HG02571 (cell line): ENCODE results near the gene SCAF11.

Experiments
- ATAC-seq: cut with Tn5 transposase; IDR thresholded peaks from one replicate; pipeline ENCODE4 v1.9.1; 2021; ENCODE audit warnings: mild to moderate bottlenecking, moderate library complexity; ENCODE audit not compliant: unreplicated experiment

Gene SCAF11

DNA sequence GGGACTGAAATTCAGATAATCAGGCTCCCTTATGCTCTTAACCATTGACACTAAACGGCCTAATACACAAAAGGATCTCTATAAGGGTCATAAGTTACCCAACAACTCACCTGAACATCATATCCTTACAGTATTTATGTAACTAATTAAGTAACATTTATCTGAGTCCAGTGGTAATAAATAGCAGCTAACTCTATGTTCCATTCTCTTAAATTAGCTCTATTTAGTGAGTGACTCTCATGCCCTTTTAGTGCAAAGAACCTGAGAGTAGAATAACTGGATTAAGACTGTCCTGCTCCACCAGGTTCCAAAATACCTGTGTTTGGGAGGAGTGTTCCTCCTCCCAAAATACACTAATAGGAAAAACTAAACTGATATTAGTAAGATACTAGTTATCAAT is 9.8 kb downstream of the SCAF11 start:
- no peak for ATAC-seq

DNA sequence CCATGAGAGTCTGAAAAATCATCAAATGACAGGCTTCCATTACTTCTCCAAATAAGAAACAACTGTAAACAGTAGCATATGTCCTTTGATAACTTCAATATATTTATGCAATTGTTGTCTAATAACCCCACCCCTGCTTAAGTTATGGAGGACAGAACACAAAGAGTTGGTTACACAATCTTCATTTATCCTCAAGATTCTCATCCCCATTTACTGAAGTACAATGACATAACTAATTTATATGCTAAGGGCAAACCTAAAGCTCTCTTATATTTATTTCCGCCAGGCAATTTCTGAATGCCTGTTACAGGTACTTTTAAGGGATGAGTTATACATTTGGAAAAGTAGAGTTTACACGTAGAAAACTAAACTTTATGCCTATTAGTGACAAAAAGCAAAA is 12.3 kb downstream of the SCAF11 start:
- ATAC-seq, result no peak

DNA sequence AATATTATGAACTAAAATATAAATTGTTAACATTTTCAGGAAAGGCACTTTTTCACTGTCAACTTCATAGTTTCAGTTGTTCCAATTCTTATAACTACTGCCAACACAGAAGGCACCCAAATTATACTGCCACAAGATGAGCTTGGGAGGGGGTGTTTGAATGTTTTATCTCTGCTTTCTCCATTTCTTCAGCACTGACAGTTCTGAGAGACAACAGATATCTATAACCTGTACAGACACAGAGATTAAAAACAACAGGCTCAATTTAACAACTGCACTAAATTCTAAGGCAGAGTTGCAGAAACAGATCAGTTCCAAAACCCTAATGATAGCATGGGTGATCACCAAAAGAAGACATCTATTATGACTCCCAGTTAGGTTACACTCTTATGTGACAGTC is 12.8 kb downstream of the SCAF11 start:
- ATAC-seq, result no peak

DNA sequence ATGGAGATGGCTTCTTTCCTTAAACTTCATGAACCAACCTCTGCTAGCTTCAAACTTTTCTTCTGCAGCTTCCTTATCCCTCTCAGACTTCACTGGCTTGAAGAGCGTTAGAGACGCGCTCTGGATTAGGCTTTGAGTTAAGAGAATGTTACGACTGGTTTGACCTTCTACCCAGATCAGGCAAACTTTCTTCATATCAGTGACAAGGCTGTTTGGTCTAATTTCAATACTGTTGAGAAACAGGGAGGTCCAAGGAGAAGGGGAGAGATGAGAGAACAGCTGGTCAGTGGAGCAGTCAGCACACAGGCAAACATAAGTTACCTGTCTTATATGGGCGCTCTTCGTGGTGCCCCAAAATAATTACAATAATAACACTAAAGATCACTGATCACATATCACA is 14.9 kb downstream of the SCAF11 start:
- no peak for ATAC-seq

DNA sequence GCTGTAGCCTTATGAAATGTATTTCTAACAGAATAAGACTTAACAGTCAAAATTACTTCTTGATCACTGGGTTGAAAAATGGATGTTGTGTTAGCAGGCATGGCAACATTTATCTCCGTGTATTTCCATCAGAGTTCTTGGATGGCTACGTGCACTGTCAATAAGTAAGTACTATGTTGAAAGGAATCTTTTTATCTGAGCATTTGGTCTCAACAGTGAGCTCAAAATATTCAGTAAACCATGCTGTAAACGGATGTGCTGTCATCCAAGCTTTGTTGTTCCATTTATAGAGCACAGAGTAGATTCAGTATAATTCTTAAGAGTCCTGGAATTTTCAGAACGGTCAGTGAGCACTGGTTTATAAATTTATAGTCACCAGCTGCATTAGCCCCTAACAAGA is 15.5 kb downstream of the SCAF11 start:
- ATAC-seq, result no peak

DNA sequence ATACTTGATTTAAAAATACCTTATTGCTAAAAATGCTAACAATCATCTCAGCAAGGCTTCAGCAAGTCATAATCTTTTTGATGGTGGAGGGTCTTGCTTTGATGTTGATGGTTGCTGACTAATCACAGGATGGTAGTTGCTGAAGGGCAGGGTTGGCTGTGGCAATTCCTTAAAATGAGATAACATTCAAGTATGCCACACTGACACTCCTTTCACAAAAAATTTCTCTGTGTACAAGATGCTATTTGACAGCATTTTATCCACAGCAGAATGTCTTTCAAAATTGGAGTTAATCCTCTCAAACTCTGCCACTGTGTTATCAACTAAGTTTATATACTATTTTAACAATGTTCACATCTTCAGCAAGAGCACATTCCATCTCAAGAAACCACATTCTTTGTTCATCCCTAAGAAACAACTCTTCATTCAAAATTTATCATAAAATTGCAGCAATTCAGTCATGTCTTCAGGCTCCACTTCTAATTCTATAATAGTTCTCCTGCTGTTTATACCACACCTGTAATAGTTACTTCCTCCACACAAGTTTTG is 16.1 kb downstream of the SCAF11 start:
- ATAC-seq, result no peak

DNA sequence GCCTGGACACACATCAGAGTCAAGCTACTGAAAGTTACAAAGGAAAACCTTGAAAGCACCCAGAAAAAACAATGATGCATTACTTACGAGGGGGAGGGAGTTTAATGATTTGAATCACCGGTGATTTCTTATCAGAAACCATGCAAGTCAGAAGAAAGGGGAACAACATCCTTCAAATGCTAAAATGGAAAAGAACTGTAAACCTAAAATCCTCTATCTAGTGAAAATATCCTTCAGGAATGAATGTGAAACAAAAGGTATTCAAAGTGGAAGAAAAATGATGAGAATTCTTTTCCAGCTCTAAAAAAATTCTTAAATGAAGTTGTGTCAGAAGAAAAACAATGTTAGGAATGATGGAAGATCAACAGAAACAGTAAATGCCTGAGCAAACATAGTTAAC is 16.8 kb downstream of the SCAF11 start:
- ATAC-seq, result no peak

DNA sequence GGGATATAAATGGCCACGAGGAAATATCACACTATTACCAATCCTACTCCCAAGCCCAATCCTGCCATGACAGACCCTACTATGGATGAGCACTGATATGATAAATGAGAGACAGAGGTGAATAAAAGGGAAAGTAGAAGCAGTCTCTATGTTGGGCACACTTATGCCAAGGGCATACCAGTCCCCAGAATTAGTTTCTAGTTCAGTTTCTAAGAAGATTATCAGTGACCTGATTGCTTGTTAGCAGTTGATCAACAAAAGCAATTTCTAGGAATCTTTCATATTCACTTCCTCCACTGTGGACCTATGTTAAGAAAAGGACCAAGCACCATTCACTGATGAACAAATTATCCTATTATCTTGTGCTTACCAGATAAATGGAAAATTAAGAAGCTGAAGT is 20.0 kb downstream of the SCAF11 start:
- ATAC-seq, result no peak

DNA sequence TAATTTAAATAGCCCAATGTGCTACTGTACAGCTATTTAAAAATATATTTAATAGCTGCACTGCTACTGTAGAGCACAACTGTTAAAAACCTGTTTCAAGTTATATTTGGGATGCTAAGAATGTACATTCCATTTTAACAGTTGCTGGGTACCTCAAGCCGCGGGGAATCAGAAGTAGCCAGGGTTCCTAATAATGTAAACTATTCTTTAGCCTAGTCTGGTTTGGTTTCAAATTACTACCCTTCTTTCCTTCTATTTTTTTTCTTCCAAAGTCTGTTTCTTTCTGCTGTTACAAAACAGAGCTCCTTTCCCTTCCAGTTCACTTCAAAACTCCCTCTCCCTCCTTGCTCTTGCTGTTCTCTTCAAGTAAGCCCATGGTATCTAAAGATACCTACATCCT is 21.3 kb downstream of the SCAF11 start:
- ATAC-seq, result no peak

DNA sequence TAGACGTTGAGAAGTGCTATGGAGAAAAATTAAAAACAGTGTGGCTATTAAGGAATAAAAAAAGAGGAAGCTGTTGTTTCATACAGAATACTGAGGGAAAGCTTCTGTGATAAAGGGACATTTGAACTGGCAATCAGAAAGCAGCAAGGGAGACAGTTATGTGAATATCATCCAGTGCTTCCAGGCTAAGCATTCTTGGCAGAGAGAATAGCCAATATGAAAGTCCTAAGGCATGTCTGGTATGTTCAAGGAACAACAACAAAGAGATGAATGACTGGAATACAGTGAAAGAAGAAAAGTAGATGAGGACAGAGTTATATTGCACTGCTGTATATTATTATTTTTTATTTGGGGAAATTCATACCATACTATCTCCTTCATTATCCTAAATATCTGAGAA is 23.9 kb downstream of the SCAF11 start:
- no peak for ATAC-seq

DNA sequence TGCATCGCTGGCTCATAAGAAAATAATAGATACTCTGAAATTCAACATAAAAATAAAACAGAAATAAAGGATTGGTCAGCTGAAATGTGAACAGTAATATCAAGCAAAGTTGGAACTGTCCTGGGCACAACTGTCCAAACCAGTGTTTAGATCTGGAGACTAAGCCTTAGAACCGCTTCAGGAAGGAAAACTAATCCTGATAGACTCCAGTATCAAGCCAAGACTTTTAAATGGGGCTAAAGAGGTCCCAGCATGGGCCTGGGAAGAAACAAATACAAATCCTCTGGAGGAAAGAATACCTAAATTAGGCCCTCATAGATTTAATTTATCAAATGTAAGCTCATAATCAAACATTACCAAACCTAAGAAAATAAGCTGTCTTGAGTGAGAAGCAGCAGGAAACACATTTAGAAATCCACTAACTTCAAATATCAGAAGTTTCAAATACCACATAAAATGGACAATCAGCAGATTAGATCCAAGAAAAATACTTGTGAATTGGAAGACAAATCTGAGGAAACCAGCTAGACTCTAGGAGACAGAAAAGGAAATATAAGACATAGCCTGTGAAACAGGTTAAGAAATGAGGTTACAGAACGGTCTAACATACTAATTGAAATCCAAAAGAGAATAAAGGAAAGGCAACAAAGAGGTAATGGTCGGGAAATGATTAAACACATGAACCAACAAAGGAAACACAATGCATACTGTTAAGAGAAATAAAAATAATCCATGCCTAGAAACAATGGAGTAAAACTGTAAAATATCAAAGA is 27.6 kb downstream of the SCAF11 start:
- no peak for ATAC-seq

DNA sequence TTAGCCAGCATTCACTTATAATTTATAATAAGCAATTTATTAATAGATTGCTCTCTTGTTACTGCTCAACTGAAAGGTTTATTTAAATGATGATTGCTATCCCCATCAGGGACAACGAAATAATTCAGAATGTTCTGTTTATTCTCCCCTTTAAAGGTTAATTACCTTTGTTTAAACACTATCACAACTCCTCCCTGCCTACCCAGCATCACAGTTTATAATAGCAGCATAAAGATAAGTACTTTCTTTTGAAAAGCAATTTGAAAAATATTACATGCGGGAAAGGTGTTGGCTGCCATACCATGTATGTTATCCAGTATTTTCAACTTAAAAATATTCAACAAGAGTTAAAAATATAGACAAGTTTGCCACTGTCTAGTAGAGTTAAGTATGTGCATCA is 30.6 kb downstream of the SCAF11 start:
- ATAC-seq, result no peak

DNA sequence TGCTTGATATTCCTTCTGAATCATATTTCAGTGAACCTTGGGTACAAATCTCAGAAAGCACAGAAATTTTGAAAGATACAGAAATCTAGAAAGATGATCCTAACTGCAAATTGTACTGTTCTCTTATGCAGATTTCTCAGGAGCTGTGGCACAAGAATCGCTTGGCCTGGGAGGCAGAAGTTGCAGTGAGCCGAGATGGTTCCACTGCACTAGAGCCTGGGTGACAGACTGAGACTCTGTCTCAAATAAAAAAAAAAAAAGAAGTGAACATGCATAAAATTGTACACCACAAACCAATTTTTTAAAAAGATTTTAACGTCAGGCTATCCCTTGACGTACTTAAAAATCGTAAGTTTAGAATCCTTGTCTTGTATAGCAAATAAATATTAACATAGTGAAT is 31.3 kb downstream of the SCAF11 start:
- ATAC-seq, result no peak

DNA sequence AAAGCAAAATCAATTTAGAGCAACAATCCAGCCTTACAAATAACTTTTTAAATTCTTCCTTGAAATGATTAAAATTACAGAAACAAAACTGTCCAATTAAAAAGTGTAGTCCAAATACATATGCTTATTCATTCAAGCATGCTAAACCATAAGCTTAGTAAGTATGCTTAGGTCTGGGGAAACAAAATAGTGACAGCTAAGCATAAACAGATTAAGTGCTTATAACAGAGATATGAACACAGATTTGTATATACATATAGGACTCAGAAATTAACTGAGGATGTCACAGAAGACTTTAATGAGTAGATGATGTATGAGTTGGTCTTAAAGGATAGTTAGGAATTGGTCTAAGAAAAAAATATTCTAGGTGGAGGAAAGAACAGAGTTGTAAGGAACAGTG is 41.8 kb downstream of the SCAF11 start:
- ATAC-seq, result no peak

DNA sequence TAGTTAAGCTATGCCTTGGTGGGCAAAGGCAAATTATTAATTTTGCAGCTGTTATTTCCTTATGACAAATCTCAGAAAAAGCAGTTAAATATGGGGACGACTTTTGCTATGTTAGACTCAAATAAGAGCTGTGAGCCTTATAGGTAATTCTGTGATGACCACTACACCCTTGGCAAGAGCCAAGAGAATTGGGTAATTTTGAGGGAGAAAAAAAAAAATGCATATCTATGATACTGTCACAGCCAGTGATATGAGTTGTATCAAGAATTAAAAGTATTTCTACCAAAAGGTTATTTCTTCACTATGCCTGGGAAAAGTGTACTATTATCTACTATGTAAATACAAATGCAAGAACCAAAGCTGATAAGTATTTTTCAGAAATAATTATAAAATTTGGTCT is 43.9 kb downstream of the SCAF11 start:
- ATAC-seq, result no peak

DNA sequence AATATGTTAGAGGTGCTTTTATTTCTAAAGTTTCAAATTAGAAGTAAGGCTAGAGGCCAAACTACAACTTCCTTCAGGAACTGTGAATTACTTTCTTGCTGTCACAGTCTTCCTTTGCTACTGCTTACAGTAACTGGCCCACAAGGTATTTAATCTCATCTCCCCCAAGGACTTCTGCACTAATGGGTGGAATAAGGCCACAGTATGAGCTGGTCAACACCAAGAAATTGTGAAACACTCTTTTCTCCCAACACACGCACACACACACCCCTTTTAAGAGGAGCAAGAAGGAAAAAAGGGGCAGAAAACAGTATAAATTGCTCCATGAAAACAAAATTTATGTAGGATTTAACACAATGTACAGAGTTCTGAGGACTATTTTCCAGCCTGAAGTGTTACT is 45.6 kb downstream of the SCAF11 start:
- no peak for ATAC-seq

DNA sequence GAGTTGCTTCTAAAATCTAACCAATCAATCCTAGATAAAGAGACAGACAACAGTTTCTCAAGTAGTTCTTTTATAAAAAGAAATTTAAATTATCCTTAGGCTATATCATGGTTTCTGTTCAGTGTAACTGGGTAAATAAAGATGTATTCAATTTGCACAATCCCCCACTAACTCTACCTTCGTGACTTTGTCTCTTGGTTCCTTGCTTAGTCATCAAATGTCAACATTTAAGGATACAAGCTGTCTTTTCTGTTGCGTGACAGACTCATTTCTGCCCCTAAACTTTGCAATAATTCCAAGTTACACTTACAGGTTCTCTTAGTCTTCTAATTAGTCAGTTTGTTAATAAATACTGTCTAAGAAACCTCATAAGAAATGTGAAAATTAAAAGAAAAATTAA is 50.6 kb downstream of the SCAF11 start:
- no peak for ATAC-seq

DNA sequence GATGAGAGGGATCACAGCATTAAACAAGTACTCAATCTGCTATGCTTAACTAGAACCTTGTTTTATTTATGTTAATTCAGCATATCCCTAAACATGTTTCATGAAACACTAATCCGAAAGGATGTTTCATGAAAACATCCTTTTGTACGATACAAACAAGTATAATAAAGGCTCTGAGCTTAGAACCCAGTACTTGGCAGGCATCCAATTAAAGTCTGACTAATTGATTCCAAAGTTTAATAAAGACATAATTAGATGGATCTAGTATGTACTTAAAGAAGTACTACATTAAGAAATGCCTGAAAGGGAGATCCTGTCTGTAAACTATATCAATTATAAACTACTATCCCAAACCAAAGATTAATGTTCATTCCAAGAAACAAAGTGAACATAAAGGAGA is 51.8 kb downstream of the SCAF11 start:
- no peak for ATAC-seq

DNA sequence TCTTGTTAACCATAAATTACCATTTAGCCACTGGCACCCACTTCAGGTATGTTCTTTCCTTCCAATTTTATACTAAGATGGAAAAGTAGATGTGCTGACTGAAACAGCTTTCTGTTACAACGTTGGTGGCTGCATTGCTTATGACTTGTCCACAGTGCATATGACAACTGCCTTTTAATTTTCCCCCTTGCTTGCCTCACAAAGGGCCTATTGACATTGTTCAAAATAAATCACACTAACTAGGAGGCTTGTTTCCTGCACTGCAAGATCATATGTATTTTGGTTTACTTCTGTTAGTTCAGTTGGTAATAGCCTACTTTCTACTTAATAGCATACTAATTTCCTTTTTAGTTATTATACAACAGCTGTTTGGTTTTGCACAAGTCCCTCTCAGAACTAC is 55.4 kb downstream of the SCAF11 start:
- no peak for ATAC-seq

DNA sequence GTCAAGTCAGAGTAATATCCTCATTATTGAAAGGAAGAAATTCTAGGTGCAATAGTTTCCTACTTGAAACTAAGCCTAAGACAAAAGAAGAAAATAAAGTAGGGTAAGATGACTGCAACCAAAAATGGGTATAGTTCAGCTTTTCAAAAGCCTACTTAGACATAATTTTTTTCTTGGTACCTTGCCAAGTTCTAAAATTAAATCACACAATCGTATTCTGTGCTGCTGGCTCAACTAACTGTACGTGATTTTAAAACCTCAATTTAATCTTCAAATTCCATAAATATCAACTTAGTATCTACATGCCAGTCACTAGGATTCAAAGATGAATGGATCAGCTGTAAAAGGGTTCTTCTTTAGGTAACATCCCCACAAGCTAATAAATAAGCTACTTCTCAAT is 56.9 kb downstream of the SCAF11 start:
- no peak for ATAC-seq

DNA sequence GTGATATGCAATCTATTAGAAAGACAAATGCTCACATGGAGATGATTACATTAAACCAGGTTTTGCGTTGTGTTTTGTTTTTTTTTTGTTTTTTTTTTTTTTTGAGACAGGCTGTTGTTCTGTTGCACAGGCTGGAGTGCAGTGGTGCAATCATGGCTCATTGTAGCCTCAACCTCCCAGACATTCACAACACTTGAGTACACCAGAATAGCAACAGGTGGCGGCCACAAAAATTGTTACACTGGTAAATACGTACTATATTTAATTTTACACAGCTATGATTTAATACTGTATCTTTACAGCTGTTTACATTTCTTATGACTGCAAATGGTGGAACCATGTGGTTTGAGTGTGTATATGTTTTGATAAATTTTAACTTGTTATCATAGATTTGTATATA is 60.0 kb downstream of the SCAF11 start:
- no peak for ATAC-seq

DNA sequence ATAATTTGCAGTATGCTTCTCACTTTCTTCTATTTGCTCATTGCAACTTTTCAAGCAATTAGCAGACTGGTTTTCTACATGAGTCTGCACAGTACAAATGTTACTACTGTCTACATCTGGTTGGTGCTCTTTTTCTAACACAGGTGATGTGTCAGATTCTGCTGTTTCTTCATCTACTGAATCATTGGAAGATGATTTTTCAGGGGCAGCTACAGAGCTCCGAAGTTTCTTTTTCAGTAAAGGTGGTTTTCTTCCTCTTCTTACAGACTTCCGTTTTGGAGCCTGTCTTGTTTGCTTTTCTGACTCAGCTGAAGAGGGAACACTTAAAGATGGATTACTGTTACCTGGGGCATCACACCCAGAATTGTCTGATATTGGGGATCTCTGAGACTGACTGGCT is 62.1 kb downstream of the SCAF11 start:
- no peak for ATAC-seq

DNA sequence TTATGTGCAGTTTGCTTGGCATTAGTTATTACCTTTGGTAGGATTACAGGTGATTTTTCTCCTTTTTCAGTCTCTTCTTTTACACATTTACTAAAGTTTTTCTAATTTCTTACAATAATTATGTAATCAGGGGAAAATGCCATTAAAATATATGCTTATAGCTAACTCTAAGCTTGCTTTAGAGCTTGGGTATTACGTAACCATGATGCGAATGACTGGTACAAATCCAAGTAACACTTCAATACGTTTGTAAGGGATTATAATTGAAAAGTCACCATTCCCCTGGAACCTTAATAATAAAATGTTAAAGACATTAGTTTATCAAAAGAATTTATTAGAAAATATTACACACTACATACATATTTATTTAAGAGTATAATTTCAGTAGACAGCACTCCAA is 71.6 kb downstream of the SCAF11 start:
- no peak for ATAC-seq
